HG03135 (cell line): ENCODE results near the gene CCDC188.
"Not testable (repeated sequence)": the region's sequence is repeated elsewhere in the genome, so short reads cannot be mapped to it uniquely, and the experiment has no call there.

ENCODE experiments used
- ATAC-seq: cut with Tn5 transposase; IDR thresholded peaks from one replicate; pipeline ENCODE4 v1.9.1; 2021; ENCODE audit warnings: mild to moderate bottlenecking, moderate library complexity; ENCODE audit not compliant: unreplicated experiment

CCDC188 gene

GRCh38 chr22:20171288-20172140 lies 20.7 kb upstream of the CCDC188 start:
- no peak for ATAC-seq

GRCh38 chr22:20170170-20170569 lies 19.3 kb upstream of the CCDC188 start:
- ATAC-seq, result no peak

DNA sequence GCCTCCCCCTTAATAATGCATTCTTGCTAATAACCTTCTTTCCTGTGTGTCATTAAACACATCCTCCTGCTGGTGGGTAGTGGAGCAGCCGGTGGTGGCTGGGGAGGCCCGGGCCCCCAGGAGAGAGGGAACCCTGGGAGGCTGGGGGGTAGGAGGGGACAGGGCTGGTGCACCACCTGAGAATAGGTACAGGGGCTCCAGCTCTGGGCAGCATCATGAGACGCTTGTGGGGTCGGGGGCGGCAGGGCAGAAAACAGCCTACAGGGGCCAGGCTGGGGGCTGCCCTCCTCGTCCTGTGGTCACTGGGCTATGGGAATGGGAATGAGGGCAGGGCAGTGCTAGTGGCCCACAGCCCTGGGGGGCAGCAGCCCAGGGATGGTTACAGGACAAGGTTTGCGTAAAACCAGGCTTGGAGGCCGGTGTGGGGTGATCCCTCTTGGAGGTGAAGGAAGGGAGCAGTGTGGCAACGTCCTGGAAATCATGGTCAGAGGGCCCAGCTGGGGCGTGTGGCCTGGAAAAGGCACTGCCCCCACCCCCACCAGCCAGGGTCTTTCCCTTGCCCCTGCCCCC lies 18.5 kb upstream of the CCDC188 start:
- ATAC-seq, result no peak

DNA sequence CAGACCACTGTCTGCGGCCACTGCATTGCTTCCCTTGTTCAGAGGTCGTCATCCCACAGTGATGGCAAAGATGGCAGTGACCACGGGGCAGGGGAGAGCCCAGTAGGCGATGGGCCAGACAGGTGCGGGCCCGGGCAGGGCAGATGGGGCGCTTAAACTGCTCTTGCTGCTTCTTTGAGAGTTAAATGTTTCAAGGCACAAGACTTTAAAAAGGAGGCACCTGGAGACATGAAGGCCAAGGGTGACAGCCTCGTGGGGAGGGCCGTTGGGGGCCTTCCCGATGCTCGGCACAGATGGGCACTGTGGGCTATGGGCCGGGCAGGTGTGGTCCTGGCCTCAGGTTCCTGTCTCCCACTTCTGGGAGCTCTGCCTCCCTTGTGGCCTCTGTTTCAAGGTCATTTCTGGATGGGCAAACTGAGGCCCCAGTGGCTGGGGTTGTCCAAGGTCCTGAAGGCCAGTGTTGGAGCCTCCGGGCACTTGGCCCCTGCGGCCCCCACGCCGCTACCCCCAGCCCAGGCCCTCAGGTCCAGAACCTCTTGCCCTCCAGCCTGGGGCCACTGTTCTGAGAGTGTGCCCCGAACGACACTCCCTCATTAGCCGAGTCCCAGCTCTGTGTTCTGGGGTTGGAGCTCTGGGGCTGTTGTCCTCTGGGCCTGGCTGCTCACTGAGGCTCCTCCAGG lies 16.9 kb upstream of the CCDC188 start:
- no peak for ATAC-seq

GRCh38 chr22:20166703-20167102 lies 15.8 kb upstream of the CCDC188 start:
- ATAC-seq, result no peak

GRCh38 chr22:20165913-20166312 lies 15.1 kb upstream of the CCDC188 start:
- no peak for ATAC-seq

GRCh38 chr22:20165421-20165820 lies 14.6 kb upstream of the CCDC188 start:
- ATAC-seq, result no peak

DNA sequence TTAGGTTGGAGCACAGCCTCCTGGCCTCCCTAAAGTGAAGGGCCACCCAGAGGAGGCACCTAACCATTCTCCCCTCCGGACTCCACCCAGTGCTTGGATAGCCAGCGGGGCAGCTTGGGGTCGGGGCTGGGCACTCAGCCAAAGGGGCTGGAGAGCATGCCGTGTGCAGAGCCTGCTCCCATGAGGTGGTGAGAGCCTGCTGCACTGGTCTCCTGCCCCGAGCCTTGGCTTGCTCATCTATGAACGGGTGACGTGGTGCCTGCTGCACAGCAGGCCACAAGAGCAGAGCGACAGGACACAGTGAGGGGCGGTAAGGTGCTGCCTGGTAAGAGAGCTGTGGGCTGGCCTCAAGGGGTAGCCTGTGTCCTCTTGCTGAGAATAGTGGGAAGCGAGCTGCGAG lies 14.0 kb upstream of the CCDC188 start:
- no peak for ATAC-seq

DNA sequence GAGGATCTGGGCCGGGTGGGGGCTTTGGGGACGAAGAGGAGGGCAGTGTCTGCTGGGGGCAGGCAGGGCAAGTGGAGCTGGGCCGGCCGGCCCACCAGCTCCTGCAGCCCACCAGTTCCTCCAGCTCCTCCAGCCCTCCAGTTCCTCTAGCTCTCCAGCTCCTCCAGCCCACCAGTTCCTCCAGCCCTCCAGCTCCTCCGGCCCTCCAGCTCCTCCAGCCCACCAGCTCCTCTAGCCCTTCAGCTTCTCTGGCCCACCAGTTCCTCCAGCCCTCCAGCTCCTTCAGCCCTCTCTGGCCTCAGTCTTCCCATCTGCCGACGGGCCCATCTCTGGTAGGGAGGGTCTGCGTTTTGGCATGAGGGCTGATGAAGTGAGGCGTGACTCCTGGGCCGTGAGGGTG lies 9.2 kb upstream of the CCDC188 start:
- ATAC-seq, result no peak

GRCh38 chr22:20159531-20159930 lies 8.7 kb upstream of the CCDC188 start:
- ATAC-seq, result not testable (repeated sequence)

DNA sequence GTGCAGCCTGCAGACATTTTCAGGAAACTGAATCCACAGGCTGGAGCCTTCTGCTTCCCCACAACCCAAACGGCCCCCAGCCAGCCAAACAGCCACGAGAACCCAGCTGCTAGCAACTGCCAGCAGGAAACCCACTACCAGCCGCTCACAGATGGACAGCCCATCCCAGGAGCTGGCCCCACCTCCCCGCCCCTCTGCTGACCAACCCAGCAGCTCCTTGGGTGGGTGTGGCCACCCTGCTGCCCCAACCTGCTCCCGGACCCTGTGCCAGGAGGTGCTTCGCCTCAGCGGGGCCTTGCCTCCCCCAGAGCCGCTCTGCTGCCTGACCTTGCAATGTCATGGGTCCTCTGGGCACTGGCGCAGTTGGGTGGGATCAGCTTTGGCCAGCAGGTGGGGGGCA lies 8.2 kb upstream of the CCDC188 start:
- ATAC-seq, result no peak

GRCh38 chr22:20158391-20159036 lies 7.7 kb upstream of the CCDC188 start:
- no peak for ATAC-seq

DNA sequence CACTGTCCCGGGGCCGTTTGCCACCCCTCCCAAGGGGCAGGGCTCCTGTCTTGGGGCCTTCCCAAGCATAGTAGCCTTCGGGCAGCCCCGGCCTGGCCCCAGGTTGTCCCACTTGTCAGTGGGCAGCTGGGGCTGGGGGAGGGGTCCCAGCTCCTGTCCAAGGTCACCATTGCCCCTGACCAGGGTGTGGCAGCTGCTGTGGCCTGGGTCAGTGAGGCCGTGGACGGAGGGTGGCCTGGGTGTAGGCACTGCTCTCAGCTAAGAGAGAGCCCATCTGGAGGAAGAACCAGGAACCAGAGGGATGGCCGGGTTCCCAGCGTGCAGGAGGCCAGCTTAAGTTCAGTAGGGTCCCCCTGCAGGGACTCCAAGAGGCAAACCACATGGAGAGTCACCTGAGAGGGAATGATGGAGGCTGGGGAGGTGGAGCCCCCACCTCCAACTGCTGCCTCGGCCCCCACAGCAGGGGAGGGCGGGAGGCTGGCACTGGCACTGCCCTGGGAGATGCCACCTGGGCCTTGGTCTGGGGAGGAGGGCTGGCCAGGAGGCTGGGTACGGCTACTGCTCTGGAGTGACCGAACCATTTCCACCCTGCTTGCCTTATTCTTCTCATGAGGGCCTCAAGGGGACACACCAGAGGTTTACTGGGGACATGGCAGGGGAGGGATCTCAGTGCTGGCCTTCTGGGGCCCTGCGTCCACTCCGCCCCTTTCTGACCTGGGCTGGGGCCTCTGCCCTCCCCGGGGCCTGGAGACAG lies 6.8 kb upstream of the CCDC188 start:
- ATAC-seq, result no peak

DNA sequence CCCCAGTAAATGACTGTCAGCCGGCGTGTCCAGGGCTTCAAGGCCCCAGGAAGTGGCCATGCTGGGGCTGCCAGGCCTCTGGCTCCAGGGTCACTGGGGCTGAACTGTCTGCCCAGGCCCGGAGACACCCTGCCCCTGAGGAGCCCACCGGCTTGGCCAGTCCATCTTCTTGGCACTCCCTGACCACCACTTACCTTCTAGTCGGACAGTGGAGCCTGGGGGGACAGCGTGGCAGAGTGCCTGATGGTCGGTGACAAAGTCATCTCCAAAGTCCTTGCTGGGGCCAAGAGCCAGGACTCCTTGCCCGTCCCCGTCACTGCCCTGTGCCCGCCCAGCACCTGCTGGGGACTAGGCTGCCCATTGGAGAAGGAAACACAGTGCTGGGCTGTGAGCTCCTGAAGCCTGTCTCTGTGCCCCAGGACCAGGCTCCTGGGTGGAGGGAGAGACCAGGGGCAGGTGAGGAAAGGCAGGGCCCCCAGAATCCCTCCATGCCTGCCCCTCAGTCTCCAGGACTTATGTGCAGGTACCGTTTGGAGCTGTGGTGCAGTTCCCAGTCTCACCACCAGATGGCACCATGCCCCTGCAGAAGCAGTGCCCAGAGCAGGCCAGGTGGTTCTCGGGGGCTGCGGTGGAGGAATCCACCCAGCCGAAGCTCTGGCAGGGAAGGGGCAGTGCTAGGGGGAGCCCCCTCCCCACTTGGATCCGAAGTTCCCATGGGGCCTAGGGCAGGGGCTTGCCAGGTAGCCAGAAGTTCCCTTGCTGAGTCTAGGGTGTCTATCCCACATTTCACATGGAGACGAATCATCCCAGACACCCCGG lies 6.0 kb upstream of the CCDC188 start:
- no peak for ATAC-seq

DNA sequence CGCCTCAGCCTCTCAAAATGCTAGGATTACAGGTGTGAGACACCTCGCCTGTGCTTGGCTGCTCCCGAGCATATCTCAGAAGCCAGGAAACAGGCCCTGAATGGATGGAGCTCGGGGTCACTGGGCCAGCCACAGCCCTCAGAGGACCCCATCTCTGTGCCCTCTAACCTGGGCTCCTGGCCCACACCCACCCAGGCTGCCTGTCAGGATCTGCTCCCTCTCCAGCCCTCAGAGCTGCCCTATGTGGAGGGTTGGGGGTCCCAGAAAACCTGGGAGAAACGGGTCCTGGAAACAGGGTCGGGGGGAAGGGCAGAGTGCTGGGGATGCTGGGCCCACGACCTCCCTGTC lies 5.2 kb upstream of the CCDC188 start:
- ATAC-seq, result no peak

GRCh38 chr22:20155330-20156041 lies 4.6 kb upstream of the CCDC188 start:
- ATAC-seq, result no peak

- ATAC-seq, result no peak
Measured at GRCh38 chr22:20154602-20155187, 3.8 kb upstream of the CCDC188 start.

GRCh38 chr22:20153945-20154344 lies 3.1 kb upstream of the CCDC188 start:
- ATAC-seq, result no peak

DNA sequence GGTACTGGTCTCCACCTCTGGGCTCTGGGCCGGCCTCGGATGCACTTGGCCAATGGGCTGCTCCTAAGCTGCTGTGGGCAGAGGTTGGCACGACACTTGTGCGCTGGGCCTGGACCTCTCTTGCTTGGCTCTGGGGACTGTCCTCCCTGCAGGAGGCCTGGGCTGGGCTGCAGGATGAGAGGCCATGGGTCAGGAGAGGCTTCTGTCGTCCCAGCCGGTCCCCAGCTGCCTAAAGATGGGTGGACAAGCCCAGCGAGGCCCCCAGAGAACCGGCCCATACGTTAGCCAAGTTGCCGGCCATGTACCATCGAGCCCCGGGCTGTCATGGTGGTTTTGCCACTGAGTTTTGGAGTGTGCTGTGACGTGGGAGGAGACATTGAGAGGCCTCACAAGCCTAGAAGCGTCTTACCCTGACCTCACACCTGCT lies 1.6 kb upstream of the CCDC188 start:
- no peak for ATAC-seq
